WTC11 (cell line): ENCODE results near the gene ANTXR2. TPM values are rescaled to one million over a fixed set of nuclear protein-coding genes. Genes with fewer than 3 reads are reported as not detected.

Experiments
- ATAC-seq: fragments of 200-7000 bp; cut with Tn5 transposase; 2 replicates; pipeline ENCODE4 v1.10.0; 2021; ENCODE audit warnings: mild to moderate bottlenecking, moderate library complexity
- CTCF ChIA-PET: fragments of 300-600 bp; sonication (Branson Sonifier 250); formaldehyde crosslinking; loops from one replicate; lab custom pipeline; 2021; ENCODE audit warnings: antibody characterized with exemption; lab: Charles Lee
- POLR2A ChIA-PET: fragments of 350-600 bp; sonication (Branson Sonifier 250); formaldehyde crosslinking; loops from one replicate; lab custom pipeline; 2021; ENCODE audit warnings: antibody characterized with exemption; lab: Charles Lee
- DNase-seq: peaks from one replicate; pipeline ENCODE4 v3.0.0; 2021; ENCODE audit warnings: low spot score
- H3K27ac Mint-ChIP-seq: 2 replicates; pipeline ENCODE4 v1.8.0; 2021; ENCODE audit warnings: mixed read lengths
- H3K27me3 Mint-ChIP-seq: 2 replicates; pipeline ENCODE4 v1.8.0; 2021; ENCODE audit warnings: low read depth, mild to moderate bottlenecking, moderate library complexity, mixed read lengths
- H3K36me3 Mint-ChIP-seq: 2 replicates; pipeline ENCODE4 v1.8.0; 2021; ENCODE audit warnings: mixed read lengths
- H3K4me1 Mint-ChIP-seq: 2 replicates; pipeline ENCODE4 v1.8.0; 2022; ENCODE audit warnings: mixed read lengths
- H3K4me3 Mint-ChIP-seq: 2 replicates; pipeline ENCODE4 v1.8.0; 2021; ENCODE audit warnings: mild to moderate bottlenecking, moderate library complexity, mixed read lengths
- H3K9me3 Mint-ChIP-seq: 2 replicates; pipeline ENCODE4 v1.8.0; 2021; ENCODE audit warnings: mixed read lengths
- CBFB ChIP-seq: sonication (generic); formaldehyde crosslinking; IDR thresholded peaks from 2 replicates; pipeline ENCODE4 v1.8.1; 2022; ENCODE audit warnings: mild to moderate bottlenecking, low read depth, missing genetic modification reagents
- CREB1 ChIP-seq: sonication (generic); formaldehyde crosslinking; IDR thresholded peaks from 2 replicates; pipeline ENCODE4 v1.8.0; 2023; ENCODE audit warnings: mild to moderate bottlenecking, missing genetic modification reagents
- FOXP1 ChIP-seq: sonication (generic); formaldehyde crosslinking; IDR thresholded peaks from 2 replicates; pipeline ENCODE4 v1.8.0; 2022; ENCODE audit warnings: missing genetic modification reagents, mild to moderate bottlenecking, moderate library complexity, borderline replicate concordance
- JUN ChIP-seq: sonication (generic); formaldehyde crosslinking; IDR thresholded peaks from 2 replicates; pipeline ENCODE4 v1.8.0; 2023; ENCODE audit warnings: mild to moderate bottlenecking, missing genetic modification reagents
- MXD4 ChIP-seq: fragments of 250-450 bp; sonication (Bioruptor Pico); IDR thresholded peaks from 2 replicates; pipeline ENCODE4 v1.8.0; 2021; ENCODE audit warnings: mild to moderate bottlenecking, moderate library complexity, borderline replicate concordance
- NFE2L1 ChIP-seq: sonication (generic); formaldehyde crosslinking; IDR thresholded peaks from 2 replicates; pipeline ENCODE4 v1.8.1; 2023; ENCODE audit warnings: missing genetic modification reagents
- TP53 ChIP-seq: sonication (generic); formaldehyde crosslinking; IDR thresholded peaks from 2 replicates; pipeline ENCODE4 v1.8.1; 2023; ENCODE audit warnings: mild to moderate bottlenecking, missing genetic modification reagents
- ZNF121 ChIP-seq: sonication (generic); formaldehyde crosslinking; IDR thresholded peaks from 2 replicates; pipeline ENCODE4 v1.8.0; 2023; ENCODE audit warnings: missing genetic modification reagents
- ZNF263 ChIP-seq: sonication (generic); formaldehyde crosslinking; IDR thresholded peaks from 2 replicates; pipeline ENCODE4 v1.8.1; 2022; ENCODE audit warnings: low read depth, mild to moderate bottlenecking, moderate library complexity, missing genetic modification reagents
- ZNF512 ChIP-seq: sonication (generic); formaldehyde crosslinking; IDR thresholded peaks from 2 replicates; pipeline ENCODE4 v1.8.1; 2022; ENCODE audit warnings: missing genetic modification reagents, borderline replicate concordance
- total RNA-seq: library from RNA; stranded (reverse); gene quantifications from 3 replicates; pipeline ENCODE4 v1.2.3, GENCODE V29; 2021
- TF ChIP-seq, protein P1 (sequence below): fragments of 250-450 bp; sonication (Bioruptor Pico); IDR thresholded peaks from 2 replicates; pipeline ENCODE4 v1.9.0; 2021; ENCODE audit warnings: mild to moderate bottlenecking, borderline replicate concordance
- TF ChIP-seq, protein P2 (sequence below): sonication (generic); formaldehyde crosslinking; IDR thresholded peaks from 2 replicates; pipeline ENCODE4 v1.8.1; 2022; ENCODE audit warnings: mild to moderate bottlenecking, missing genetic modification reagents, moderate library complexity, borderline replicate concordance
- TF ChIP-seq, protein P3 (sequence below): fragments of 250-450 bp; sonication (Bioruptor Pico); IDR thresholded peaks from 2 replicates; pipeline ENCODE4 v1.9.0; 2021; ENCODE audit warnings: mild to moderate bottlenecking
- TF ChIP-seq, protein P4 (sequence below): sonication (generic); formaldehyde crosslinking; IDR thresholded peaks from 2 replicates; pipeline ENCODE4 v1.8.0; 2023; ENCODE audit warnings: mild to moderate bottlenecking, missing genetic modification reagents

ANTXR2 gene
- total RNA-seq, 1 experiment from 2014 or later: 9.9 TPM

GRCh38 chr4:79913581-79913980 lies 159.4 kb downstream of the ANTXR2 start:
- CTCF ChIA-PET: no interaction called here
- no peak for ATAC-seq

DNA sequence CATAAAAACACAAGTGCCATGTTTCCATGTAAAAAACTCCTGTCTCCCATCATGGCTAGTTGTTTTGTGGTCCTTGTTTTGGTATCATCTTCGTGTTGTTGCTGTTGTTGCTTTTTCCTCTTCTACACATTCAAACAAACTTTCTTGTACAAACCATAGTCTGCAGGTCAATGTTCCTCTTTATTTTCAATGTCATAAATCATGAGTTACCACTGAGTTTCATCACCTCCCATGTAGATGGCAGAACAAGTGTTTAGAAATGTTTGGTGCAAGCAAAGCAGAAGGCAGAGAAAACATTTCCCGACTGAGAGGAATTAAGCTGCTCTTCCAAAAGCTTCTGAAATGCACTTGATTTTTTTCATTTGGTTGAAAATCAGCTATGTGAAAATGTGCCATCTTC lies 166.0 kb downstream of the ANTXR2 start:
- ChIA-PET POLR2A (no interaction called here), CTCF (interaction anchor here (0.6 kb wide), 1 partner anchor 555 kb away, joined by 3 read pairs; no protein-coding TSS in a partner anchor)
- H3K9me3 Mint-ChIP-seq: no peaks in the 10 kb centered on the region
- DNase-seq (no peak), ATAC-seq (no peak)
- H3K27me3 Mint-ChIP-seq: no peaks in the 10 kb centered on the region
- no peak overlapping the region for H3K27ac Mint-ChIP-seq
- H3K36me3 Mint-ChIP-seq: no peaks in the 10 kb centered on the region
- no peak overlapping the region for H3K4me3 Mint-ChIP-seq
- H3K4me1 Mint-ChIP-seq: no peaks in the 10 kb centered on the region
- TF ChIP-seq, protein P1, sequence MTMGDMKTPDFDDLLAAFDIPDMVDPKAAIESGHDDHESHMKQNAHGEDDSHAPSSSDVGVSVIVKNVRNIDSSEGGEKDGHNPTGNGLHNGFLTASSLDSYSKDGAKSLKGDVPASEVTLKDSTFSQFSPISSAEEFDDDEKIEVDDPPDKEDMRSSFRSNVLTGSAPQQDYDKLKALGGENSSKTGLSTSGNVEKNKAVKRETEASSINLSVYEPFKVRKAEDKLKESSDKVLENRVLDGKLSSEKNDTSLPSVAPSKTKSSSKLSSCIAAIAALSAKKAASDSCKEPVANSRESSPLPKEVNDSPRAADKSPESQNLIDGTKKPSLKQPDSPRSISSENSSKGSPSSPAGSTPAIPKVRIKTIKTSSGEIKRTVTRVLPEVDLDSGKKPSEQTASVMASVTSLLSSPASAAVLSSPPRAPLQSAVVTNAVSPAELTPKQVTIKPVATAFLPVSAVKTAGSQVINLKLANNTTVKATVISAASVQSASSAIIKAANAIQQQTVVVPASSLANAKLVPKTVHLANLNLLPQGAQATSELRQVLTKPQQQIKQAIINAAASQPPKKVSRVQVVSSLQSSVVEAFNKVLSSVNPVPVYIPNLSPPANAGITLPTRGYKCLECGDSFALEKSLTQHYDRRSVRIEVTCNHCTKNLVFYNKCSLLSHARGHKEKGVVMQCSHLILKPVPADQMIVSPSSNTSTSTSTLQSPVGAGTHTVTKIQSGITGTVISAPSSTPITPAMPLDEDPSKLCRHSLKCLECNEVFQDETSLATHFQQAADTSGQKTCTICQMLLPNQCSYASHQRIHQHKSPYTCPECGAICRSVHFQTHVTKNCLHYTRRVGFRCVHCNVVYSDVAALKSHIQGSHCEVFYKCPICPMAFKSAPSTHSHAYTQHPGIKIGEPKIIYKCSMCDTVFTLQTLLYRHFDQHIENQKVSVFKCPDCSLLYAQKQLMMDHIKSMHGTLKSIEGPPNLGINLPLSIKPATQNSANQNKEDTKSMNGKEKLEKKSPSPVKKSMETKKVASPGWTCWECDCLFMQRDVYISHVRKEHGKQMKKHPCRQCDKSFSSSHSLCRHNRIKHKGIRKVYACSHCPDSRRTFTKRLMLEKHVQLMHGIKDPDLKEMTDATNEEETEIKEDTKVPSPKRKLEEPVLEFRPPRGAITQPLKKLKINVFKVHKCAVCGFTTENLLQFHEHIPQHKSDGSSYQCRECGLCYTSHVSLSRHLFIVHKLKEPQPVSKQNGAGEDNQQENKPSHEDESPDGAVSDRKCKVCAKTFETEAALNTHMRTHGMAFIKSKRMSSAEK: no peak
- TF ChIP-seq NFE2L1: no peak
- TF ChIP-seq, protein P2, sequence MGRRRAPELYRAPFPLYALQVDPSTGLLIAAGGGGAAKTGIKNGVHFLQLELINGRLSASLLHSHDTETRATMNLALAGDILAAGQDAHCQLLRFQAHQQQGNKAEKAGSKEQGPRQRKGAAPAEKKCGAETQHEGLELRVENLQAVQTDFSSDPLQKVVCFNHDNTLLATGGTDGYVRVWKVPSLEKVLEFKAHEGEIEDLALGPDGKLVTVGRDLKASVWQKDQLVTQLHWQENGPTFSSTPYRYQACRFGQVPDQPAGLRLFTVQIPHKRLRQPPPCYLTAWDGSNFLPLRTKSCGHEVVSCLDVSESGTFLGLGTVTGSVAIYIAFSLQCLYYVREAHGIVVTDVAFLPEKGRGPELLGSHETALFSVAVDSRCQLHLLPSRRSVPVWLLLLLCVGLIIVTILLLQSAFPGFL: no peak
- TF ChIP-seq, protein P3, sequence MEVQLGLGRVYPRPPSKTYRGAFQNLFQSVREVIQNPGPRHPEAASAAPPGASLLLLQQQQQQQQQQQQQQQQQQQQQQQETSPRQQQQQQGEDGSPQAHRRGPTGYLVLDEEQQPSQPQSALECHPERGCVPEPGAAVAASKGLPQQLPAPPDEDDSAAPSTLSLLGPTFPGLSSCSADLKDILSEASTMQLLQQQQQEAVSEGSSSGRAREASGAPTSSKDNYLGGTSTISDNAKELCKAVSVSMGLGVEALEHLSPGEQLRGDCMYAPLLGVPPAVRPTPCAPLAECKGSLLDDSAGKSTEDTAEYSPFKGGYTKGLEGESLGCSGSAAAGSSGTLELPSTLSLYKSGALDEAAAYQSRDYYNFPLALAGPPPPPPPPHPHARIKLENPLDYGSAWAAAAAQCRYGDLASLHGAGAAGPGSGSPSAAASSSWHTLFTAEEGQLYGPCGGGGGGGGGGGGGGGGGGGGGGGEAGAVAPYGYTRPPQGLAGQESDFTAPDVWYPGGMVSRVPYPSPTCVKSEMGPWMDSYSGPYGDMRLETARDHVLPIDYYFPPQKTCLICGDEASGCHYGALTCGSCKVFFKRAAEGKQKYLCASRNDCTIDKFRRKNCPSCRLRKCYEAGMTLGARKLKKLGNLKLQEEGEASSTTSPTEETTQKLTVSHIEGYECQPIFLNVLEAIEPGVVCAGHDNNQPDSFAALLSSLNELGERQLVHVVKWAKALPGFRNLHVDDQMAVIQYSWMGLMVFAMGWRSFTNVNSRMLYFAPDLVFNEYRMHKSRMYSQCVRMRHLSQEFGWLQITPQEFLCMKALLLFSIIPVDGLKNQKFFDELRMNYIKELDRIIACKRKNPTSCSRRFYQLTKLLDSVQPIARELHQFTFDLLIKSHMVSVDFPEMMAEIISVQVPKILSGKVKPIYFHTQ: no peak
- TF ChIP-seq TP53: no peak
- TF ChIP-seq, protein P4, sequence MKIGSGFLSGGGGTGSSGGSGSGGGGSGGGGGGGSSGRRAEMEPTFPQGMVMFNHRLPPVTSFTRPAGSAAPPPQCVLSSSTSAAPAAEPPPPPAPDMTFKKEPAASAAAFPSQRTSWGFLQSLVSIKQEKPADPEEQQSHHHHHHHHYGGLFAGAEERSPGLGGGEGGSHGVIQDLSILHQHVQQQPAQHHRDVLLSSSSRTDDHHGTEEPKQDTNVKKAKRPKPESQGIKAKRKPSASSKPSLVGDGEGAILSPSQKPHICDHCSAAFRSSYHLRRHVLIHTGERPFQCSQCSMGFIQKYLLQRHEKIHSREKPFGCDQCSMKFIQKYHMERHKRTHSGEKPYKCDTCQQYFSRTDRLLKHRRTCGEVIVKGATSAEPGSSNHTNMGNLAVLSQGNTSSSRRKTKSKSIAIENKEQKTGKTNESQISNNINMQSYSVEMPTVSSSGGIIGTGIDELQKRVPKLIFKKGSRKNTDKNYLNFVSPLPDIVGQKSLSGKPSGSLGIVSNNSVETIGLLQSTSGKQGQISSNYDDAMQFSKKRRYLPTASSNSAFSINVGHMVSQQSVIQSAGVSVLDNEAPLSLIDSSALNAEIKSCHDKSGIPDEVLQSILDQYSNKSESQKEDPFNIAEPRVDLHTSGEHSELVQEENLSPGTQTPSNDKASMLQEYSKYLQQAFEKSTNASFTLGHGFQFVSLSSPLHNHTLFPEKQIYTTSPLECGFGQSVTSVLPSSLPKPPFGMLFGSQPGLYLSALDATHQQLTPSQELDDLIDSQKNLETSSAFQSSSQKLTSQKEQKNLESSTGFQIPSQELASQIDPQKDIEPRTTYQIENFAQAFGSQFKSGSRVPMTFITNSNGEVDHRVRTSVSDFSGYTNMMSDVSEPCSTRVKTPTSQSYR (CRISPR knock-in tag): no peak
- TF ChIP-seq ZNF263 (CRISPR knock-in tag): no peak
- no peak for TF ChIP-seq ZNF121 (CRISPR knock-in tag)
- TF ChIP-seq ZNF512 (CRISPR knock-in tag): no peak
- TF ChIP-seq JUN (CRISPR knock-in tag): no peak
- no peak for TF ChIP-seq MXD4 (CRISPR knock-in tag)

More at GRCh38 chr4:79913581-79913980, 159.4 kb downstream of the ANTXR2 start:
- Mint-ChIP-seq H3K4me1 (0 out of 2 replicates have a peak, but pooled peaks cover 3% of the 10 kb centered on the region), H3K36me3 (no peaks in the 10 kb centered on the region), H3K9me3 (no peaks in the 10 kb centered on the region), H3K27me3 (no peaks in the 10 kb centered on the region), H3K27ac (no peak overlapping the region), H3K4me3 (no peak overlapping the region)
- DNase-seq: no peak
- TF ChIP-seq CBFB (no peak), CREB1 (no peak), FOXP1 (CRISPR knock-in tag) (no peak)
- TF ChIP-seq, protein P3: no peak
- POLR2A ChIA-PET: no interaction called here
